ACC112 (cell line): ENCODE results near the gene AUP1.

ENCODE experiments used
- H2AFZ ChIP-seq: fragments of 200-600 bp; sonication (generic); one replicate; pipeline ENCODE4 v1.6.0; 2017; ENCODE audit warnings: antibody characterized with exemption, low read length; ENCODE audit not compliant: unreplicated experiment
- H3K27ac ChIP-seq: fragments of 200-600 bp; sonication (generic); 2 replicates; pipeline ENCODE4 v1.5.1; 2014; ENCODE audit warnings: low read depth, mild to moderate bottlenecking, antibody characterized with exemption, low read length, moderate library complexity
- H3K27me3 ChIP-seq: fragments of 200-600 bp; sonication (generic); 2 replicates; pipeline ENCODE4 v1.6.1; 2014; ENCODE audit warnings: mild to moderate bottlenecking, antibody characterized with exemption, low read length, moderate library complexity, mixed read lengths; ENCODE audit not compliant: insufficient read depth
- H3K36me3 ChIP-seq: fragments of 200-600 bp; sonication (generic); 2 replicates; pipeline ENCODE4 v1.6.1; 2016; ENCODE audit warnings: mild to moderate bottlenecking, antibody characterized with exemption, low read length, moderate library complexity, mixed read lengths; ENCODE audit not compliant: insufficient read depth
- H3K4me1 ChIP-seq: fragments of 200-600 bp; sonication (generic); one replicate; pipeline ENCODE4 v1.6.1; 2016; ENCODE audit warnings: low read length, mixed read lengths; ENCODE audit not compliant: insufficient read depth, unreplicated experiment, control insufficient read depth
- H3K4me3 ChIP-seq: fragments of 200-600 bp; sonication (generic); 2 replicates; pipeline ENCODE4 v1.5.1; 2014; ENCODE audit warnings: mild to moderate bottlenecking, low read depth, low read length
- H3K79me2 ChIP-seq: fragments of 200-600 bp; sonication (generic); one replicate; pipeline ENCODE4 v1.6.0; 2016; ENCODE audit warnings: low read length; ENCODE audit not compliant: control insufficient read depth, unreplicated experiment, insufficient read depth

Gene AUP1

GRCh38 chr2:74548900-74549826, 19.7 kb upstream of the AUP1 start:
- Histone ChIP-seq H3K27ac (peak overlapping the region; percentile 9; the same call in 1 of the 2 replicates), H3K27me3 (no peaks in the 10 kb centered on the region), H3K36me3 (peaks cover 15% of the 10 kb centered on the region), H2AFZ (peak overlapping the region; percentile 36), H3K4me1 (peaks cover 44% of the 10 kb centered on the region), H3K79me2 (peaks cover 64% of the 10 kb centered on the region), H3K4me3 (peak overlapping the region; percentile 97)

- H2AFZ ChIP-seq, result no peak overlapping the region
- H3K4me1 ChIP-seq, result peaks cover 44% of the 10 kb centered on the region
- H3K27ac ChIP-seq, result peak overlapping the region; percentile 9; the same call in 1 of the 2 replicates
Observed at GRCh38 chr2:74548285-74548899, 18.9 kb upstream of the AUP1 start.

GRCh38 chr2:74546004-74546403, 16.5 kb upstream of the AUP1 start:
- peaks cover 16% of the 10 kb centered on the region for H3K36me3 ChIP-seq
- H3K27me3 ChIP-seq, result no peaks in the 10 kb centered on the region
- H3K27ac ChIP-seq, result no peak overlapping the region
- H3K4me1 ChIP-seq, result peaks cover 25% of the 10 kb centered on the region
- H3K4me3 ChIP-seq, result no peak overlapping the region
- H2AFZ ChIP-seq, result no peak overlapping the region
- H3K79me2 ChIP-seq, result peaks cover 36% of the 10 kb centered on the region

More at GRCh38 chr2:74548285-74548899, 18.9 kb upstream of the AUP1 start:
- Histone ChIP-seq H3K79me2 (peaks cover 60% of the 10 kb centered on the region), H3K36me3 (peaks cover 15% of the 10 kb centered on the region), H3K27me3 (no peaks in the 10 kb centered on the region), H3K4me3 (peak overlapping the region; percentile 97)

- Histone ChIP-seq H3K27me3 (no peaks in the 10 kb centered on the region), H2AFZ (no peak overlapping the region), H3K27ac (no peak overlapping the region), H3K79me2 (peaks cover 23% of the 10 kb centered on the region), H3K4me1 (peaks cover 13% of the 10 kb centered on the region), H3K4me3 (no peak overlapping the region), H3K36me3 (peaks cover 16% of the 10 kb centered on the region)
Observed at GRCh38 chr2:74544634-74545033, 15.1 kb upstream of the AUP1 start.

- H3K4me1 ChIP-seq, result peaks cover 1% of the 10 kb centered on the region
- peaks cover 16% of the 10 kb centered on the region for H3K79me2 ChIP-seq
- H2AFZ ChIP-seq, result no peak overlapping the region
- H3K4me3 ChIP-seq, result no peak overlapping the region
- peaks cover 19% of the 10 kb centered on the region for H3K36me3 ChIP-seq
- H3K27ac ChIP-seq, result no peak overlapping the region
- no peaks in the 10 kb centered on the region for H3K27me3 ChIP-seq
Observed at GRCh38 chr2:74542978-74543377, 13.5 kb upstream of the AUP1 start.

GRCh38 chr2:74540291-74540690, 10.8 kb upstream of the AUP1 start:
- H3K27ac ChIP-seq, result no peak overlapping the region
- H2AFZ ChIP-seq, result no peak overlapping the region
- H3K36me3 ChIP-seq, result peaks cover 16% of the 10 kb centered on the region
- H3K27me3 ChIP-seq, result no peaks in the 10 kb centered on the region
- H3K4me3 ChIP-seq, result no peak overlapping the region
- H3K4me1 ChIP-seq, result no peaks in the 10 kb centered on the region
- H3K79me2 ChIP-seq, result peaks cover 7% of the 10 kb centered on the region

- Histone ChIP-seq H2AFZ (no peak overlapping the region), H3K27me3 (no peaks in the 10 kb centered on the region)
Observed at GRCh38 chr2:74538881-74539339, 9.4 kb upstream of the AUP1 start.

GRCh38 chr2:74537140-74537539, 7.6 kb upstream of the AUP1 start:
- Histone ChIP-seq H3K36me3 (peaks cover 18% of the 10 kb centered on the region), H3K4me3 (no peak overlapping the region), H3K4me1 (no peaks in the 10 kb centered on the region), H3K27ac (no peak overlapping the region), H3K79me2 (peaks cover 6% of the 10 kb centered on the region), H2AFZ (no peak overlapping the region), H3K27me3 (no peaks in the 10 kb centered on the region)

More at GRCh38 chr2:74538881-74539339, 9.4 kb upstream of the AUP1 start:
- Histone ChIP-seq H3K36me3 (peaks cover 18% of the 10 kb centered on the region), H3K27ac (no peak overlapping the region), H3K4me1 (no peaks in the 10 kb centered on the region), H3K79me2 (peaks cover 6% of the 10 kb centered on the region), H3K4me3 (no peak overlapping the region)

GRCh38 chr2:74536166-74536950, 6.9 kb upstream of the AUP1 start:
- H2AFZ ChIP-seq, result no peak overlapping the region
- no peak overlapping the region for H3K27ac ChIP-seq
- no peaks in the 10 kb centered on the region for H3K27me3 ChIP-seq
- peaks cover 18% of the 10 kb centered on the region for H3K36me3 ChIP-seq
- peaks cover 7% of the 10 kb centered on the region for H3K4me1 ChIP-seq
- no peak overlapping the region for H3K4me3 ChIP-seq
- peaks cover 11% of the 10 kb centered on the region for H3K79me2 ChIP-seq

- H3K4me1 ChIP-seq, result peaks cover 12% of the 10 kb centered on the region
- peaks cover 15% of the 10 kb centered on the region for H3K79me2 ChIP-seq
- H3K4me3 ChIP-seq, result no peak overlapping the region
- H2AFZ ChIP-seq, result no peak overlapping the region
- no peaks in the 10 kb centered on the region for H3K27me3 ChIP-seq
- H3K27ac ChIP-seq, result no peak overlapping the region
- peaks cover 11% of the 10 kb centered on the region; the same call in 1 of the 2 replicates for H3K36me3 ChIP-seq
Observed at GRCh38 chr2:74535440-74535965, 6.0 kb upstream of the AUP1 start.
